ENCODE results near the gene C10orf90.

The C10orf90 gene

GRCh38 chr10:126409821-126410220 is 260.7 kb downstream of the C10orf90 start:
- no peak for DNase-seq

- DNase-seq: no peak
These were observed 261.4 kb downstream of the C10orf90 start for GRCh38 chr10:126408953-126409641.

GRCh38 chr10:126407831-126408230 is 262.7 kb downstream of the C10orf90 start:
- no peak for DNase-seq

- no peak for DNase-seq
These were observed 265.2 kb downstream of the C10orf90 start for GRCh38 chr10:126405239-126405775.

- DNase-seq: no peak
These were observed 267.5 kb downstream of the C10orf90 start for GRCh38 chr10:126402721-126403695.

GRCh38 chr10:126400641-126401040 is 269.9 kb downstream of the C10orf90 start:
- DNase-seq: no peak

- DNase-seq: no peak
These were observed 271.6 kb downstream of the C10orf90 start for GRCh38 chr10:126398924-126399323.

- no peak for DNase-seq
These were observed 272.1 kb downstream of the C10orf90 start for GRCh38 chr10:126398383-126398743.

- DNase-seq: no peak
These were observed 272.7 kb downstream of the C10orf90 start for GRCh38 chr10:126397640-126398382.

GRCh38 chr10:126397156-126397555 is 273.3 kb downstream of the C10orf90 start:
- no peak for DNase-seq

- DNase-seq: no peak
These were observed 275.5 kb downstream of the C10orf90 start for GRCh38 chr10:126394948-126395347.

GRCh38 chr10:126393076-126393475 is 277.4 kb downstream of the C10orf90 start:
- DNase-seq: no peak

GRCh38 chr10:126392469-126392868 is 278.0 kb downstream of the C10orf90 start:
- no peak for DNase-seq

GRCh38 chr10:126392068-126392467 is 278.4 kb downstream of the C10orf90 start:
- DNase-seq: no peak

- DNase-seq: no peak
These were observed 279.2 kb downstream of the C10orf90 start for GRCh38 chr10:126391192-126391885.

GRCh38 chr10:126390324-126390723 is 280.2 kb downstream of the C10orf90 start:
- no peak for DNase-seq

- DNase-seq: no peak
These were observed 282.3 kb downstream of the C10orf90 start, which contains the start of gene ADAM12 for GRCh38 chr10:126387931-126388911. TSS of gene ADAM12 (minus strand) at chr10:126388477. CDS start at chr10:126388145, 332 bp downstream.

GRCh38 chr10:126387041-126387921 is 283.2 kb downstream of the C10orf90 start:
- no peak for DNase-seq

- DNase-seq: no peak
These were observed 286.1 kb downstream of the C10orf90 start for GRCh38 chr10:126384269-126384873.

Measured in NCI-H187 (cell line).